Endothelial cell of umbilical vein (primary cell): Measurements from ENCODE around the gene ADCY9. TPM values are rescaled to one million over a fixed set of nuclear protein-coding genes. Genes with fewer than 3 reads are reported as not detected.

Experiments
- BruUV-seq: library from RNA; stranded (reverse); fragments of 400-500 nt; replicated peaks from 2 replicates; lab custom pipeline; 2021; lab: Mats Ljungman, UMichigan
- CTCF ChIA-PET: fragments of 300-600, 350-600 bp; sonication (Branson Sonifier 250); formaldehyde crosslinking; loops from one replicate; lab custom pipeline; 2021; ENCODE audit warnings: antibody characterized with exemption, inconsistent platforms; lab: Charles Lee
- POLR2A ChIA-PET: fragments of 300-600, 350-600 bp; sonication (Branson Sonifier 250); formaldehyde crosslinking; loops from one replicate; lab custom pipeline; 2021; ENCODE audit warnings: antibody characterized with exemption, inconsistent platforms; lab: Charles Lee
- DNase-seq: peaks from one replicate; pipeline ENCODE4 v3.0.0-alpha.2; 2011; ENCODE audit warnings: low read depth, low spot score
- FAIRE-seq: peaks from 2 replicates; lab custom pipeline; 2011; peaks lifted over from hg19 to GRCh38; lab: Jason Lieb, UNC
- H2AFZ ChIP-seq: 2 replicates; pipeline ENCODE4 v1.6.0; 2012; ENCODE audit warnings: low read depth, low read length, control low read depth, inconsistent platforms
- H3K27ac ChIP-seq: 2 replicates; pipeline ENCODE4 v1.5.1; 2011; ENCODE audit warnings: low read depth, mild to moderate bottlenecking, control low read depth, low read length, moderate library complexity; ENCODE audit not compliant: insufficient read depth
- H3K27me3 ChIP-seq, 2 experiments: 2 replicates each; pipeline versions ENCODE4 v1.6.0 to v1.6.1; 2011; ENCODE audit warnings: low read length in 2 of 2, mixed read lengths in 1 of 2; ENCODE audit not compliant: control insufficient read depth in 2 of 2, insufficient read depth in 2 of 2
- H3K36me3 ChIP-seq, 2 experiments: 2 replicates in 1 of 2; 3 replicates in 1 of 2; pipeline ENCODE4 v1.5.1; 2011; ENCODE audit warnings: low read length in 2 of 2, mild to moderate bottlenecking in 1 of 2, moderate library complexity in 1 of 2; ENCODE audit not compliant: control insufficient read depth in 2 of 2, insufficient read depth in 2 of 2; ENCODE audit errors: extremely low read depth in 1 of 2
- H3K4me1 ChIP-seq: 3 replicates; pipeline ENCODE4 v1.5.1; 2011; ENCODE audit warnings: mild to moderate bottlenecking, low read length; ENCODE audit not compliant: control insufficient read depth, insufficient read depth; ENCODE audit errors: extremely low read depth
- H3K4me2 ChIP-seq: 2 replicates; pipeline ENCODE4 v1.6.1; 2011; ENCODE audit warnings: low read length, control low read depth, mixed read lengths; ENCODE audit not compliant: insufficient read depth
- H3K4me3 ChIP-seq, 3 experiments: fragments of 200-600 bp in 1 of 3; sonication (generic), shearing (Covaris generic) in 1 of 3; replicated peaks in 1 of 3; 2 replicates each; pipeline ENCODE4 v1.5.1; 2011 to 2016; ENCODE audit warnings: control low read depth in 3 of 3, low read length in 3 of 3, mild to moderate bottlenecking in 2 of 3, inconsistent platforms in 1 of 3, low read depth in 1 of 3, moderate library complexity in 1 of 3; ENCODE audit not compliant: insufficient read depth in 1 of 3
- H3K79me2 ChIP-seq: 2 replicates; pipeline ENCODE4 v1.6.0; 2012; ENCODE audit warnings: low read length, inconsistent platforms; ENCODE audit not compliant: control insufficient read depth, insufficient read depth
- H3K9ac ChIP-seq: replicated peaks from 2 replicates; pipeline ENCODE3; 2011; ENCODE audit warnings: low read length, control low read depth; ENCODE audit not compliant: insufficient read depth; ENCODE audit errors: extremely low read depth
- H3K9me1 ChIP-seq: replicated peaks from 3 replicates; pipeline ENCODE4 v1.6.0; 2011; ENCODE audit warnings: mild to moderate bottlenecking, low read length; ENCODE audit not compliant: control insufficient read depth, insufficient read depth; ENCODE audit errors: extremely low read depth
- H3K9me3 ChIP-seq: replicated peaks from 2 replicates; pipeline ENCODE4 v1.5.1; 2012; ENCODE audit warnings: low read length, inconsistent platforms; ENCODE audit not compliant: control insufficient read depth, insufficient read depth
- H4K20me1 ChIP-seq: replicated peaks from 2 replicates; pipeline ENCODE3; 2011; ENCODE audit warnings: mild to moderate bottlenecking, low read length; ENCODE audit not compliant: control insufficient read depth, insufficient read depth; ENCODE audit errors: extremely low read depth
- CTCF ChIP-seq, 2 donors: IDR thresholded peaks; 1 replicate in 1 of 2; 2 replicates in 1 of 2; pipeline ENCODE4 v1.5.1; 2011; ENCODE audit warnings: low read length in 2 of 2, mild to moderate bottlenecking in 2 of 2, moderate library complexity in 2 of 2, control low read depth in 1 of 2, inconsistent platforms in 1 of 2, low read depth in 1 of 2; ENCODE audit not compliant: insufficient read depth in 1 of 2; ENCODE audit errors: extremely low read depth in 1 of 2
- EZH2 ChIP-seq: IDR thresholded peaks from 2 replicates; pipeline ENCODE4 v1.6.1; 2012; ENCODE audit warnings: borderline replicate concordance, low read depth, mild to moderate bottlenecking, moderate library complexity, low read length, inconsistent platforms; ENCODE audit not compliant: severe bottlenecking
- FOS ChIP-seq: IDR thresholded peaks from 2 replicates; pipeline ENCODE4 v1.6.1; 2011; ENCODE audit warnings: mild to moderate bottlenecking, low read length, moderate library complexity, borderline replicate concordance; ENCODE audit not compliant: insufficient read depth
- GATA2 ChIP-seq: IDR thresholded peaks from 2 replicates; pipeline ENCODE4 v1.7.0; 2011; ENCODE audit warnings: low read depth, mild to moderate bottlenecking, moderate library complexity, mixed read lengths, low read length; ENCODE audit not compliant: insufficient read length, insufficient read depth
- JUN ChIP-seq: IDR thresholded peaks from 2 replicates; pipeline ENCODE4 v1.6.1; 2011; ENCODE audit warnings: borderline replicate concordance, low read depth; ENCODE audit not compliant: insufficient read length, insufficient read depth
- MAX ChIP-seq: IDR thresholded peaks from 2 replicates; pipeline ENCODE4 v1.6.1; 2011; ENCODE audit not compliant: insufficient read depth, insufficient read length
- MYC ChIP-seq: IDR thresholded peaks from one replicate; pipeline ENCODE4 v1.6.1; 2011; ENCODE audit warnings: mild to moderate bottlenecking, low read depth, low read length
- POLR2A ChIP-seq: IDR thresholded peaks from 2 replicates; pipeline ENCODE4 v1.6.1; 2012; ENCODE audit warnings: low read depth, mild to moderate bottlenecking, control low read depth, low read length
- POLR2AphosphoS5 ChIP-seq: IDR thresholded peaks from 2 replicates; pipeline ENCODE4 v1.6.1; 2012; ENCODE audit warnings: low read depth, mild to moderate bottlenecking, control low read depth, low read length, moderate library complexity; ENCODE audit not compliant: insufficient read depth
- dilution Hi-C: fragments of 300-500 bp; cut with MboI; formaldehyde crosslinking; loops from one replicate; pipeline ENCODE4 v1.15.0; 2019; ENCODE audit warnings: low sequenced_read_pairs; ENCODE audit not compliant: extremely low pct_ligation_motif_present
- intact Hi-C: fragments of 100-400 bp; cut with micrococcal nuclease; formaldehyde crosslinking; loops from one replicate; pipeline ENCODE4 v1.10.0; 2022
- polyA plus RNA-seq, 4 experiments: library from polyadenylated mRNA; depleted of rRNA in 3 of 4; stranded (reverse) in 3 of 4; unstranded in 1 of 4; fragments of >200 nt; gene quantifications; 2 replicates each; pipeline versions ENCODE4 v1.2.1 to v1.2.3, GENCODE V29; 2011 to 2012; ENCODE audit warnings: missing spikeins in 1 of 4
- total RNA-seq: library from RNA; stranded (reverse); gene quantifications from 2 replicates; pipeline ENCODE4 v1.2.3, GENCODE V29; 2021

Gene ADCY9
- total and polyA plus RNA-seq, 2 donors (not counting 3 experiments of a cell fraction or from before 2014, with no cell fraction given): 6.8 to 14.0 TPM

- ChIA-PET POLR2A (no interaction called here), CTCF (interaction anchor here (1.3 to 2.7 kb wide), 3 partner anchors 17 to 288 kb away, joined by 3 to 12 read pairs (median 4); no protein-coding TSS in a partner anchor)
- Histone ChIP-seq H3K9me1 (no peaks in the 10 kb centered on the region), H3K9ac (no peak overlapping the region), H3K27me3 (no peaks in the 10 kb centered on the region), H4K20me1 (no peaks in the 10 kb centered on the region), H3K27ac (no peak overlapping the region), H3K36me3 (no peaks in the 10 kb centered on the region), H3K4me1 (peaks cover 5% of the 10 kb centered on the region), H3K4me2 (no peak overlapping the region), H2AFZ (no peak overlapping the region), H3K9me3 (no peaks in the 10 kb centered on the region), H3K79me2 (no peaks in the 10 kb centered on the region), H3K4me3 (no peak overlapping the region)
- intact Hi-C loops: no loop called here
- FAIRE-seq: no peak
- TF ChIP-seq CTCF (IDR thresholded peaks at IDR 0.05; ENCODE audit: extremely low read depth in 1 of 2, insufficient read depth in 1 of 2, low read depth in 1 of 2, low read length in 2 of 2): no peak
- dilution Hi-C loops: no loop called here
- no peak for DNase-seq
- BruUV-seq: no TSS peak
Measured at GRCh38 chr16:3965781-3966582, 150.3 kb downstream of the ADCY9 start.

GRCh38 chr16:3965306-3965705 is 150.9 kb downstream of the ADCY9 start:
- POLR2A ChIA-PET: no interaction called here
- CTCF ChIA-PET: no interaction called here
- no peak overlapping the region for H2AFZ ChIP-seq
- H4K20me1 ChIP-seq: no peaks in the 10 kb centered on the region
- H3K4me1 ChIP-seq: peaks cover 5% of the 10 kb centered on the region
- FAIRE-seq: no peak
- no peak overlapping the region for H3K27ac ChIP-seq
- no peaks in the 10 kb centered on the region for H3K27me3 ChIP-seq
- BruUV-seq: no TSS peak
- no peak for DNase-seq
- intact Hi-C loops: no loop called here
- no peak overlapping the region for H3K4me3 ChIP-seq
- H3K4me2 ChIP-seq: no peak overlapping the region
- TF ChIP-seq JUN: no peak
- no peak for TF ChIP-seq EZH2
- no peak for TF ChIP-seq GATA2
- no peak for TF ChIP-seq POLR2AphosphoS5
- no peak for TF ChIP-seq CTCF (IDR thresholded peaks at IDR 0.05; ENCODE audit: extremely low read depth in 1 of 2, insufficient read depth in 1 of 2, low read depth in 1 of 2, low read length in 2 of 2)
- no peak for TF ChIP-seq MYC
- TF ChIP-seq FOS: no peak
- TF ChIP-seq MAX: no peak
- TF ChIP-seq POLR2A: no peak
- dilution Hi-C loops: no loop called here
- no peak overlapping the region for H3K9ac ChIP-seq
- no peaks in the 10 kb centered on the region for H3K9me1 ChIP-seq
- H3K36me3 ChIP-seq: no peaks in the 10 kb centered on the region
- H3K9me3 ChIP-seq: no peaks in the 10 kb centered on the region
- no peaks in the 10 kb centered on the region for H3K79me2 ChIP-seq
